B cell (primary cell): ENCODE data around the gene FANCC. TPM values are rescaled to one million over a fixed set of nuclear protein-coding genes. Genes with fewer than 3 reads are reported as not detected.

Experiments used
- ATAC-seq: fragments of 200-7000 bp; cut with Tn5 transposase; one replicate; pipeline ENCODE4 v1.10.0; 2021; ENCODE audit warnings: low read depth, mild to moderate bottlenecking, moderate number of reproducible peaks, moderate library complexity
- CTCF ChIA-PET: fragments of 350-600 bp; sonication (Branson Sonifier 250); formaldehyde crosslinking; loops from one replicate; lab custom pipeline; 2021; ENCODE audit warnings: antibody characterized with exemption, inconsistent platforms; lab: Charles Lee
- POLR2A ChIA-PET: fragments of 350-600 bp; sonication (Branson Sonifier 250); formaldehyde crosslinking; loops from one replicate; lab custom pipeline; 2021; ENCODE audit warnings: antibody characterized with exemption; lab: Charles Lee
- DNase-seq: peaks from one replicate; pipeline ENCODE4 v3.0.0; 2013
- H2AFZ ChIP-seq: 2 replicates; pipeline ENCODE4 v1.6.1; 2012; ENCODE audit warnings: mild to moderate bottlenecking, low read depth, low read length; ENCODE audit not compliant: insufficient read depth, poor library complexity, severe bottlenecking
- H3K27ac ChIP-seq, 2 donors: 1 replicate in 1 of 2; 2 replicates in 1 of 2; pipeline ENCODE4 v1.5.1; 2012 to 2013; ENCODE audit warnings: low read length in 2 of 2, mild to moderate bottlenecking in 2 of 2, moderate library complexity in 1 of 2
- H3K27me3 ChIP-seq, 4 experiments: fragments of 200-600 bp in 1 of 4; sonication (generic) in 1 of 4; replicated peaks in 1 of 4; 1 replicate in 2 of 4; 2 replicates in 2 of 4; pipeline versions ENCODE4 v1.6.1 to v1.7.0; 2013 to 2016; ENCODE audit warnings: low read length in 3 of 4, mild to moderate bottlenecking in 2 of 4, mixed read lengths in 1 of 4, moderate library complexity in 1 of 4; ENCODE audit not compliant: insufficient read depth in 4 of 4, control insufficient read depth in 3 of 4; ENCODE audit errors: control extremely low read depth in 1 of 4
- H3K36me3 ChIP-seq, 2 experiments: replicated peaks in 1 of 2; 1 replicate in 1 of 2; 2 replicates in 1 of 2; pipeline versions ENCODE4 v1.6.1 to v1.7.1; 2013; ENCODE audit warnings: low read length in 1 of 2; ENCODE audit not compliant: insufficient read depth in 2 of 2, control insufficient read depth in 1 of 2; ENCODE audit errors: control extremely low read depth in 1 of 2, extremely low read depth in 1 of 2
- H3K4me1 ChIP-seq, 2 donors: fragments of 200-600 bp in 1 of 2; sonication (generic) in 1 of 2; 1 replicate in 1 of 2; 2 replicates in 1 of 2; pipeline versions ENCODE4 v1.5.1 to v1.6.1; 2013 to 2017; ENCODE audit warnings: low read length in 2 of 2; ENCODE audit not compliant: control insufficient read depth in 2 of 2, insufficient read depth in 2 of 2
- H3K4me2 ChIP-seq: replicated peaks from 2 replicates; pipeline ENCODE3; 2012; ENCODE audit warnings: mild to moderate bottlenecking, low read depth, low read length; ENCODE audit not compliant: poor library complexity, severe bottlenecking
- H3K4me3 ChIP-seq, 5 experiments: fragments of 200-600 bp in 1 of 5; sonication (generic) in 1 of 5; 1 replicate in 3 of 5; 2 replicates in 2 of 5; pipeline versions ENCODE4 v1.5.1 to v1.7.0; 2011 to 2016; ENCODE audit warnings: low read length in 4 of 5, mild to moderate bottlenecking in 4 of 5, low read depth in 2 of 5, control low read depth in 1 of 5, moderate library complexity in 1 of 5; ENCODE audit not compliant: insufficient read depth in 1 of 5; ENCODE audit errors: control extremely low read depth in 1 of 5, extremely low read depth in 1 of 5
- H3K79me2 ChIP-seq: fragments of 200-600 bp; sonication (generic); one replicate; pipeline ENCODE4 v1.6.0; 2016; ENCODE audit warnings: low read length; ENCODE audit not compliant: control insufficient read depth, insufficient read depth
- H3K9ac ChIP-seq: fragments of 200-600 bp; sonication (generic); 2 replicates; pipeline ENCODE4 v1.6.1; 2017; ENCODE audit warnings: mild to moderate bottlenecking, low read length, moderate library complexity
- H3K9me3 ChIP-seq, 3 donors: one replicate each; pipeline versions ENCODE4 v1.6.1 to v1.7.1; 2013; ENCODE audit warnings: low read length in 2 of 3; ENCODE audit not compliant: control insufficient read depth in 2 of 3, insufficient read depth in 1 of 3; ENCODE audit errors: control extremely low read depth in 1 of 3
- H4K20me1 ChIP-seq: 2 replicates; pipeline ENCODE4 v1.6.0; 2012; ENCODE audit warnings: mild to moderate bottlenecking, low read length; ENCODE audit not compliant: insufficient read depth, control insufficient read depth, poor library complexity, severe bottlenecking
- H3K27ac Mint-ChIP-seq: one replicate; pipeline ENCODE4 v1.8.0; 2021; ENCODE audit warnings: mixed read lengths
- H3K27me3 Mint-ChIP-seq: one replicate; pipeline ENCODE4 v1.8.0; 2021; ENCODE audit warnings: mixed read lengths
- H3K4me1 Mint-ChIP-seq: one replicate; pipeline ENCODE4 v1.8.0; 2021; ENCODE audit warnings: mixed read lengths
- H3K4me3 Mint-ChIP-seq: one replicate; pipeline ENCODE4 v1.8.0; 2021; ENCODE audit warnings: mixed read lengths
- H3K9me3 Mint-ChIP-seq: one replicate; pipeline ENCODE4 v1.8.0; 2022; ENCODE audit warnings: mixed read lengths; ENCODE audit not compliant: insufficient read depth
- CTCF ChIP-seq: fragments of 200-600 bp; IDR thresholded peaks from one replicate; pipeline ENCODE4 v1.8.0; 2022; ENCODE audit warnings: antibody characterized with exemption, mild to moderate bottlenecking
- EZH2 ChIP-seq: IDR thresholded peaks from 2 replicates; pipeline ENCODE4 v1.6.1; 2012; ENCODE audit warnings: borderline replicate concordance, low read depth, mild to moderate bottlenecking, moderate library complexity, low read length; ENCODE audit not compliant: insufficient read depth, poor library complexity, severe bottlenecking
- WGBS: methylation state at CpG from one replicate; pipeline ENCODE4 v1.1.5; 2013; ENCODE audit warnings: missing lambda C conversion rate; ENCODE audit not compliant: insufficient coverage; 5-methylcytosine and 5-hydroxymethylcytosine counted together
- intact Hi-C: fragments of 100-400 bp; cut with micrococcal nuclease; formaldehyde crosslinking; loops from one replicate; pipeline ENCODE4 v1.10.0; 2022
- polyA plus RNA-seq: library from polyadenylated mRNA; depleted of rRNA; stranded (reverse); fragments of >200 nt; gene quantifications from 2 replicates; pipeline ENCODE4 v1.2.3, GENCODE V29; 2012
- total RNA-seq, 2 donors: library from RNA; stranded (reverse); fragments of 120-200 nt in 1 of 2; gene quantifications; 1 replicate in 1 of 2; 2 replicates in 1 of 2; pipeline versions ENCODE4 v1.2.3 to v1.2.4, GENCODE V29; 2013 to 2022

The FANCC gene
- total and polyA plus RNA-seq, 2 donors (not counting 1 experiment from before 2014, with no cell fraction given): 1.8 to 11.1 TPM

GRCh38 chr9:95086564-95086955 lies 230.9 kb downstream of the FANCC start:
- no peak overlapping the region for H3K4me2 ChIP-seq
- 91% methylated on average over 8 of the region's 8 CpGs for WGBS
- ChIA-PET CTCF (no interaction called here), POLR2A (no interaction called here)
- H3K79me2 ChIP-seq: no peaks in the 10 kb centered on the region
- H3K9me3 ChIP-seq: no peaks in the 10 kb centered on the region
- no peak overlapping the region for H3K27ac ChIP-seq
- no peaks in the 10 kb centered on the region for H3K9me3 Mint-ChIP-seq
- ATAC-seq (no peak), DNase-seq (no peak)
- no peak overlapping the region for H3K9ac ChIP-seq
- H3K4me1 ChIP-seq: no peaks in the 10 kb centered on the region
- no peak overlapping the region for H3K4me3 ChIP-seq
- H3K27me3 Mint-ChIP-seq: no peaks in the 10 kb centered on the region
- TF ChIP-seq EZH2: no peak
- no peak for TF ChIP-seq CTCF
- peaks cover 0 to 3% of the 10 kb centered on the region in 2 experiments for H3K36me3 ChIP-seq
- no peak overlapping the region for H3K27ac Mint-ChIP-seq
- H3K4me3 Mint-ChIP-seq: no peak overlapping the region
- intact Hi-C loops: no loop called here
- no peaks in the 10 kb centered on the region for H3K27me3 ChIP-seq
- no peak overlapping the region for H2AFZ ChIP-seq
- no peaks in the 10 kb centered on the region for H3K4me1 Mint-ChIP-seq
- H4K20me1 ChIP-seq: no peaks in the 10 kb centered on the region

- CTCF ChIA-PET: interaction anchor here (0.6 to 1.2 kb wide), 3 partner anchors 46 to 1235 kb away, joined by 3 to 5 read pairs (median 4); no protein-coding TSS in a partner anchor
Measured at GRCh38 chr9:95085861-95086563, 231.5 kb downstream of the FANCC start.

More at GRCh38 chr9:95085861-95086563, 231.5 kb downstream of the FANCC start:
- no peak for TF ChIP-seq EZH2
- no peak for TF ChIP-seq CTCF
- H3K4me3 ChIP-seq: no peak overlapping the region
- Mint-ChIP-seq H3K9me3 (no peaks in the 10 kb centered on the region), H3K4me3 (no peak overlapping the region), H3K27me3 (no peaks in the 10 kb centered on the region), H3K4me1 (no peaks in the 10 kb centered on the region), H3K27ac (no peak overlapping the region)
- no peaks in the 10 kb centered on the region for H3K79me2 ChIP-seq
- no peaks in the 10 kb centered on the region for H4K20me1 ChIP-seq
- ATAC-seq (no peak), DNase-seq (no peak)
- H3K9me3 ChIP-seq: no peaks in the 10 kb centered on the region
- no peaks in the 10 kb centered on the region for H3K4me1 ChIP-seq
- H2AFZ ChIP-seq: no peak overlapping the region
- H3K4me2 ChIP-seq: no peak overlapping the region
- H3K36me3 ChIP-seq: peaks cover 0 to 3% of the 10 kb centered on the region in 2 experiments
- intact Hi-C loops: no loop called here
- no peaks in the 10 kb centered on the region for H3K27me3 ChIP-seq
- POLR2A ChIA-PET: interaction anchor here (0.6 kb wide), 1 partner anchor 965 kb away, joined by 3 read pairs; no protein-coding TSS in a partner anchor
- H3K27ac ChIP-seq: no peak overlapping the region
- H3K9ac ChIP-seq: no peak overlapping the region
- 98% methylated on average over 40 of the region's 40 CpGs for WGBS
